ENCODE measurements around the gene IL22.

Gene IL22

DNA sequence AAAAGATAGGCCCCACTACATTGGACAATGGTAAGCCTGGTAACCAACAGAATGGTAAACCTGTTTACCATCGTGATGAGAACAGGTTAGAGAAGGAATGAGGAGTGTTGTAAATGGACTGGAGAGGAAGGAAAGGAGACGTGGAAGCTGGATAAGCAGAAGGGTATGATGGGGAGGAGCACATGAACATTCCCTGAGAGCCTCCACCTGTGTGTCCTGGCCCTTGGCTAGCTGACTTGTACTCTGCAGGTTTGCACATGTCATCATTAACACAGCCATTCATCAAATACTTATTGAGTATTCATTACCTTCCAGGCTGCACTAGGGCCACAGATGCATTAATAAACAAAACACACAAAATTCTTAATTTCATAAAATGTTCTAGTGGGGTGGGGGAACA, 23.4 kb downstream of the IL22 start:
- Histone ChIP-seq H3K4me1 (ENCODE audit: control insufficient read depth, insufficient read depth, low read length) (no peaks in the 10 kb centered on the region), H3K9me3 (ENCODE audit: control insufficient read depth, insufficient read depth, low read depth, low read length) (no peaks in the 10 kb centered on the region), H3K36me3 (ENCODE audit: control insufficient read depth in 2 of 2, insufficient read depth in 1 of 2, low read length in 2 of 2) (no peaks in the 10 kb centered on the region), H3K27ac (ENCODE audit: extremely low read depth, low read depth, low read length) (no peak overlapping the region), H3K4me3 (ENCODE audit: low read depth, low read length) (no peak overlapping the region)
- TF ChIP-seq, protein P1, sequence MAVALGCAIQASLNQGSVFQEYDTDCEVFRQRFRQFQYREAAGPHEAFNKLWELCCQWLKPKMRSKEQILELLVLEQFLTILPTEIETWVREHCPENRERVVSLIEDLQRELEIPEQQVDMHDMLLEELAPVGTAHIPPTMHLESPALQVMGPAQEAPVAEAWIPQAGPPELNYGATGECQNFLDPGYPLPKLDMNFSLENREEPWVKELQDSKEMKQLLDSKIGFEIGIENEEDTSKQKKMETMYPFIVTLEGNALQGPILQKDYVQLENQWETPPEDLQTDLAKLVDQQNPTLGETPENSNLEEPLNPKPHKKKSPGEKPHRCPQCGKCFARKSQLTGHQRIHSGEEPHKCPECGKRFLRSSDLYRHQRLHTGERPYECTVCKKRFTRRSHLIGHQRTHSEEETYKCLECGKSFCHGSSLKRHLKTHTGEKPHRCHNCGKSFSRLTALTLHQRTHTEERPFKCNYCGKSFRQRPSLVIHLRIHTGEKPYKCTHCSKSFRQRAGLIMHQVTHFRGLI (tag by site-specific recombination; IDR thresholded peaks at IDR 0.05), result no peak
- TF ChIP-seq, protein P2, sequence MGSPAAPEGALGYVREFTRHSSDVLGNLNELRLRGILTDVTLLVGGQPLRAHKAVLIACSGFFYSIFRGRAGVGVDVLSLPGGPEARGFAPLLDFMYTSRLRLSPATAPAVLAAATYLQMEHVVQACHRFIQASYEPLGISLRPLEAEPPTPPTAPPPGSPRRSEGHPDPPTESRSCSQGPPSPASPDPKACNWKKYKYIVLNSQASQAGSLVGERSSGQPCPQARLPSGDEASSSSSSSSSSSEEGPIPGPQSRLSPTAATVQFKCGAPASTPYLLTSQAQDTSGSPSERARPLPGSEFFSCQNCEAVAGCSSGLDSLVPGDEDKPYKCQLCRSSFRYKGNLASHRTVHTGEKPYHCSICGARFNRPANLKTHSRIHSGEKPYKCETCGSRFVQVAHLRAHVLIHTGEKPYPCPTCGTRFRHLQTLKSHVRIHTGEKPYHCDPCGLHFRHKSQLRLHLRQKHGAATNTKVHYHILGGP (tag by site-specific recombination; IDR thresholded peaks at IDR 0.05), result no peak
- no peak for TF ChIP-seq GFI1B (tag by site-specific recombination; IDR thresholded peaks at IDR 0.05)
- TF ChIP-seq GLI2 (tag by site-specific recombination; IDR thresholded peaks at IDR 0.05; ENCODE audit: borderline replicate concordance, low read depth), result no peak
- no peak for TF ChIP-seq ZBTB20 (tag by site-specific recombination; IDR thresholded peaks at IDR 0.05)
- TF ChIP-seq SETDB1 (IDR thresholded peaks at IDR 0.05; ENCODE audit: insufficient read length, low read length), result no peak
- TF ChIP-seq ZNF140 (tag by site-specific recombination; IDR thresholded peaks at IDR 0.05), result no peak
- no peak for TF ChIP-seq ZEB2 (tag by site-specific recombination; IDR thresholded peaks at IDR 0.05)
- TF ChIP-seq, protein P3, sequence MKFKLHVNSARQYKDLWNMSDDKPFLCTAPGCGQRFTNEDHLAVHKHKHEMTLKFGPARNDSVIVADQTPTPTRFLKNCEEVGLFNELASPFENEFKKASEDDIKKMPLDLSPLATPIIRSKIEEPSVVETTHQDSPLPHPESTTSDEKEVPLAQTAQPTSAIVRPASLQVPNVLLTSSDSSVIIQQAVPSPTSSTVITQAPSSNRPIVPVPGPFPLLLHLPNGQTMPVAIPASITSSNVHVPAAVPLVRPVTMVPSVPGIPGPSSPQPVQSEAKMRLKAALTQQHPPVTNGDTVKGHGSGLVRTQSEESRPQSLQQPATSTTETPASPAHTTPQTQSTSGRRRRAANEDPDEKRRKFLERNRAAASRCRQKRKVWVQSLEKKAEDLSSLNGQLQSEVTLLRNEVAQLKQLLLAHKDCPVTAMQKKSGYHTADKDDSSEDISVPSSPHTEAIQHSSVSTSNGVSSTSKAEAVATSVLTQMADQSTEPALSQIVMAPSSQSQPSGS (tag by site-specific recombination; IDR thresholded peaks at IDR 0.05; ENCODE audit: low read depth), result no peak
- TF ChIP-seq ZNF549 (tag by site-specific recombination; IDR thresholded peaks at IDR 0.05), result no peak
- TF ChIP-seq ZFP69B (tag by site-specific recombination; IDR thresholded peaks at IDR 0.05), result no peak
- TF ChIP-seq ZNF670 (tag by site-specific recombination; IDR thresholded peaks at IDR 0.05; ENCODE audit: low read depth), result no peak
- no peak for TF ChIP-seq HOXA7 (CRISPR knock-in tag; IDR thresholded peaks at IDR 0.05; ENCODE audit: borderline replicate concordance)
- no peak for TF ChIP-seq ZNF660 (tag by site-specific recombination; IDR thresholded peaks at IDR 0.05)
- TF ChIP-seq, protein P4, sequence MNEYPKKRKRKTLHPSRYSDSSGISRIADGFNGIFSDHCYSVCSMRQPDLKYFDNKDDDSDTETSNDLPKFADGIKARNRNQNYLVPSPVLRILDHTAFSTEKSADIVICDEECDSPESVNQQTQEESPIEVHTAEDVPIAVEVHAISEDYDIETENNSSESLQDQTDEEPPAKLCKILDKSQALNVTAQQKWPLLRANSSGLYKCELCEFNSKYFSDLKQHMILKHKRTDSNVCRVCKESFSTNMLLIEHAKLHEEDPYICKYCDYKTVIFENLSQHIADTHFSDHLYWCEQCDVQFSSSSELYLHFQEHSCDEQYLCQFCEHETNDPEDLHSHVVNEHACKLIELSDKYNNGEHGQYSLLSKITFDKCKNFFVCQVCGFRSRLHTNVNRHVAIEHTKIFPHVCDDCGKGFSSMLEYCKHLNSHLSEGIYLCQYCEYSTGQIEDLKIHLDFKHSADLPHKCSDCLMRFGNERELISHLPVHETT (tag by site-specific recombination; IDR thresholded peaks at IDR 0.05), result no peak
- no peak for TF ChIP-seq ZNF843 (tag by site-specific recombination; IDR thresholded peaks at IDR 0.05)
- CTCF ChIA-PET, result interaction anchor here (0.6 to 1.2 kb wide), 3 partner anchors 69 to 759 kb away, joined by 3 to 5 read pairs (median 4); no protein-coding TSS in a partner anchor
- POLR2A ChIA-PET, result no interaction called here

DNA sequence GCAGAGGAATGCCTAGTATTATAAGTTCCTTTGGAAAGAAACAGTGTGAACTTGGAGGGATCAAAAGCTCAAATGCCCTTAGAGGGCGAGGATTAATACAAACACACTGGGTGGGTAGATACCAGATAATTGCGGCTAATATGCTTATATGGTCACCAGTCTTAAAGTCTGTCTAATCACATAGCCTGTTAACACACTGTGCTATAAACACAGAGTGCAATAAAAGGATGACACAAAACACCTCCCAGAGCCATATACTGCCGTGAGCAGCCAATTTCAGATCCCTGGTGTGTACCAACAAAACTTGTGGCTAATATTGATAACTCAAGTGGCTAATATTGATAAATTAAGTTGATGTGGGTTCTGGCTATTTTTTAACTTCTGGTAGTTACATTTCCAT, 26.0 kb downstream of the IL22 start:
- Histone ChIP-seq H3K27ac (ENCODE audit: extremely low read depth, low read depth, low read length) (no peak overlapping the region), H3K4me3 (ENCODE audit: low read depth, low read length) (no peak overlapping the region), H3K9me3 (ENCODE audit: control insufficient read depth, insufficient read depth, low read depth, low read length) (no peaks in the 10 kb centered on the region), H3K4me1 (ENCODE audit: control insufficient read depth, insufficient read depth, low read length) (no peaks in the 10 kb centered on the region), H3K36me3 (ENCODE audit: control insufficient read depth in 2 of 2, insufficient read depth in 1 of 2, low read length in 2 of 2) (no peaks in the 10 kb centered on the region)
- POLR2A ChIA-PET, result no interaction called here
- TF ChIP-seq, protein P5, sequence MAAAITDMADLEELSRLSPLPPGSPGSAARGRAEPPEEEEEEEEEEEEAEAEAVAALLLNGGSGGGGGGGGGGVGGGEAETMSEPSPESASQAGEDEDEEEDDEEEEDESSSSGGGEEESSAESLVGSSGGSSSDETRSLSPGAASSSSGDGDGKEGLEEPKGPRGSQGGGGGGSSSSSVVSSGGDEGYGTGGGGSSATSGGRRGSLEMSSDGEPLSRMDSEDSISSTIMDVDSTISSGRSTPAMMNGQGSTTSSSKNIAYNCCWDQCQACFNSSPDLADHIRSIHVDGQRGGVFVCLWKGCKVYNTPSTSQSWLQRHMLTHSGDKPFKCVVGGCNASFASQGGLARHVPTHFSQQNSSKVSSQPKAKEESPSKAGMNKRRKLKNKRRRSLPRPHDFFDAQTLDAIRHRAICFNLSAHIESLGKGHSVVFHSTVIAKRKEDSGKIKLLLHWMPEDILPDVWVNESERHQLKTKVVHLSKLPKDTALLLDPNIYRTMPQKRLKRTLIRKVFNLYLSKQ (tag by site-specific recombination; IDR thresholded peaks at IDR 0.05; ENCODE audit: borderline replicate concordance), result no peak
- no peak for TF ChIP-seq ZNF670 (tag by site-specific recombination; IDR thresholded peaks at IDR 0.05; ENCODE audit: low read depth)
- TF ChIP-seq ZBTB21 (tag by site-specific recombination; IDR thresholded peaks at IDR 0.05), result no peak
- TF ChIP-seq, protein P6, sequence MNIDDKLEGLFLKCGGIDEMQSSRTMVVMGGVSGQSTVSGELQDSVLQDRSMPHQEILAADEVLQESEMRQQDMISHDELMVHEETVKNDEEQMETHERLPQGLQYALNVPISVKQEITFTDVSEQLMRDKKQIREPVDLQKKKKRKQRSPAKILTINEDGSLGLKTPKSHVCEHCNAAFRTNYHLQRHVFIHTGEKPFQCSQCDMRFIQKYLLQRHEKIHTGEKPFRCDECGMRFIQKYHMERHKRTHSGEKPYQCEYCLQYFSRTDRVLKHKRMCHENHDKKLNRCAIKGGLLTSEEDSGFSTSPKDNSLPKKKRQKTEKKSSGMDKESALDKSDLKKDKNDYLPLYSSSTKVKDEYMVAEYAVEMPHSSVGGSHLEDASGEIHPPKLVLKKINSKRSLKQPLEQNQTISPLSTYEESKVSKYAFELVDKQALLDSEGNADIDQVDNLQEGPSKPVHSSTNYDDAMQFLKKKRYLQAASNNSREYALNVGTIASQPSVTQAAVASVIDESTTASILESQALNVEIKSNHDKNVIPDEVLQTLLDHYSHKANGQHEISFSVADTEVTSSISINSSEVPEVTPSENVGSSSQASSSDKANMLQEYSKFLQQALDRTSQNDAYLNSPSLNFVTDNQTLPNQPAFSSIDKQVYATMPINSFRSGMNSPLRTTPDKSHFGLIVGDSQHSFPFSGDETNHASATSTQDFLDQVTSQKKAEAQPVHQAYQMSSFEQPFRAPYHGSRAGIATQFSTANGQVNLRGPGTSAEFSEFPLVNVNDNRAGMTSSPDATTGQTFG (tag by site-specific recombination; IDR thresholded peaks at IDR 0.05; ENCODE audit: borderline replicate concordance), result no peak
- CTCF ChIA-PET, result no interaction called here
